Measurements from ENCODE around the gene PTPRT. TPM values are rescaled to one million over a fixed set of nuclear protein-coding genes. Genes with fewer than 3 reads are reported as not detected.

PTPRT gene
- total and polyA plus RNA-seq, 7 donors = under 0.01 to 0.09 (median 0.03) TPM; not detected in 1

- Histone ChIP-seq H3K27me3 (ENCODE audit: insufficient read depth in 3 of 3, low read length in 2 of 3) (no peaks in the 10 kb centered on the region), H3K27ac (no peak overlapping the region), H3K4me1 (no peaks in the 10 kb centered on the region), H3K36me3 (ENCODE audit: insufficient read depth in 1 of 2, low read depth in 1 of 2) (no peaks in the 10 kb centered on the region), H3K4me3 (no peak overlapping the region), H3K9me3 (no peaks in the 10 kb centered on the region)
- ATAC-seq = no peak
- TF ChIP-seq, protein P1, sequence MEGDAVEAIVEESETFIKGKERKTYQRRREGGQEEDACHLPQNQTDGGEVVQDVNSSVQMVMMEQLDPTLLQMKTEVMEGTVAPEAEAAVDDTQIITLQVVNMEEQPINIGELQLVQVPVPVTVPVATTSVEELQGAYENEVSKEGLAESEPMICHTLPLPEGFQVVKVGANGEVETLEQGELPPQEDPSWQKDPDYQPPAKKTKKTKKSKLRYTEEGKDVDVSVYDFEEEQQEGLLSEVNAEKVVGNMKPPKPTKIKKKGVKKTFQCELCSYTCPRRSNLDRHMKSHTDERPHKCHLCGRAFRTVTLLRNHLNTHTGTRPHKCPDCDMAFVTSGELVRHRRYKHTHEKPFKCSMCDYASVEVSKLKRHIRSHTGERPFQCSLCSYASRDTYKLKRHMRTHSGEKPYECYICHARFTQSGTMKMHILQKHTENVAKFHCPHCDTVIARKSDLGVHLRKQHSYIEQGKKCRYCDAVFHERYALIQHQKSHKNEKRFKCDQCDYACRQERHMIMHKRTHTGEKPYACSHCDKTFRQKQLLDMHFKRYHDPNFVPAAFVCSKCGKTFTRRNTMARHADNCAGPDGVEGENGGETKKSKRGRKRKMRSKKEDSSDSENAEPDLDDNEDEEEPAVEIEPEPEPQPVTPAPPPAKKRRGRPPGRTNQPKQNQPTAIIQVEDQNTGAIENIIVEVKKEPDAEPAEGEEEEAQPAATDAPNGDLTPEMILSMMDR (IDR thresholded peaks at IDR 0.05) = no peak
- WGBS, 3 donors = 76 to 93% (median 78%) methylated on average over 1 of the region's 1 CpG
- DNase-seq = no peak
- intact Hi-C loops (cut with DNase I) = no loop called here
These were observed 131.6 kb downstream of the PTPRT start for GRCh38 chr20:43058077-43058476.

DNA sequence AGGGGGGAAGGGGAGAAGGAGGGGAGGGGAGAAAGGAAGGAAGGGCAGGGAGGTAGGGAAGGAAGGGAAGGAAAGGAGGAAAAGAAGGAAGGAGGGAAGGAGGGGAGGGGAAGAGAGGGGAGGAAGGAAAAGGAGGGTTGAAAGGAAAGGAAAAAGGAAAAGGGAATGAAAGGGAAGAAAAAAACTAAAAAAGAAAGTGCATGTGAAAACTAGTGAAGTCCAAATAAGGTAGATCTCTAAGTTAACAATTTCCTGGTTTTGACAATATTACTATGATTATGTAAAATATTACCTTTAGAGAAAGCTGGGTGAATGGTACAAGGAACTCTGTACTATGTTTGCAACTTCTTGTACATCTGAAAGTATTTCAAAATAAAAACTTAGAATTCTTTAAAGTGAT lies 132.4 kb downstream of the PTPRT start:
- Histone ChIP-seq H3K27me3 (ENCODE audit: insufficient read depth in 3 of 3, low read length in 2 of 3) (no peaks in the 10 kb centered on the region), H3K27ac (no peak overlapping the region), H3K9me3 (no peaks in the 10 kb centered on the region), H3K4me3 (no peak overlapping the region), H3K4me1 (no peaks in the 10 kb centered on the region), H3K36me3 (ENCODE audit: insufficient read depth in 1 of 2, low read depth in 1 of 2) (no peaks in the 10 kb centered on the region)
- ATAC-seq (no peak), DNase-seq (no peak)
- TF ChIP-seq, protein P1 (IDR thresholded peaks at IDR 0.05) = no peak
- intact Hi-C loops (cut with DNase I) = no loop called here

GRCh38 chr20:43055181-43055884 lies 134.4 kb downstream of the PTPRT start:
- Histone ChIP-seq H3K27me3 (ENCODE audit: insufficient read depth in 3 of 3, low read length in 2 of 3) (no peaks in the 10 kb centered on the region), H3K9me3 (no peaks in the 10 kb centered on the region), H3K4me3 (no peak overlapping the region), H3K36me3 (ENCODE audit: insufficient read depth in 1 of 2, low read depth in 1 of 2) (no peaks in the 10 kb centered on the region), H3K27ac (no peak overlapping the region), H3K4me1 (no peaks in the 10 kb centered on the region)
- TF ChIP-seq, protein P1 (IDR thresholded peaks at IDR 0.05) = no peak
- DNase-seq (no peak), ATAC-seq (no peak)
- intact Hi-C loops (cut with DNase I) = no loop called here
- WGBS, 3 donors = 44 to 45% (median 45%) methylated on average over 5 of the region's 5 CpGs

DNA sequence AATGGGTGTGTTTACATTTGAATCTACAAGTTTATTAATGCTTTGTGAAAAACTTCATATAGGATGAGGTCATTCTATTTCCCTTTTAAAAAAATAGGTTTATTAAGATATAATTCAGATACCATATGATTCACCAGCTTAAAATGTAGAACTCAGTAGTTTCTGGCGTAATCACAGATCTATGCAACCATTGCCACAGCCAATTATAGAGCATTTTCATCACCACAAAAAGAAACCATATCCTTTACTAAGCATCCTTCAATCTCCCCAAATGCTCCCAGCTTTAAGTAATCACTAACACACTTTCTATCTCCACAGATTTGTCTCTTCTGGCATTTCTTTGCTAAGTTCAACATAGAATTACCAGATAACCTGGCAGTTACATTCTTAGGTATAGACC lies 137.2 kb downstream of the PTPRT start:
- ATAC-seq = no peak
- Histone ChIP-seq H3K27me3 (ENCODE audit: insufficient read depth in 3 of 3, low read length in 2 of 3) (peaks cover 0 to 3% (median 0%) of the 10 kb centered on the region in 3 donors), H3K4me3 (no peak overlapping the region), H3K36me3 (ENCODE audit: insufficient read depth in 1 of 2, low read depth in 1 of 2) (no peaks in the 10 kb centered on the region), H3K27ac (no peak overlapping the region), H3K9me3 (no peaks in the 10 kb centered on the region), H3K4me1 (no peaks in the 10 kb centered on the region)
- intact Hi-C loops (cut with DNase I) = no loop called here
- TF ChIP-seq, protein P1 (IDR thresholded peaks at IDR 0.05) = no peak
- 26 to 71% (median 67%) methylated on average over 1 of the region's 1 CpG for WGBS, 3 donors
- no peak for DNase-seq

DNA sequence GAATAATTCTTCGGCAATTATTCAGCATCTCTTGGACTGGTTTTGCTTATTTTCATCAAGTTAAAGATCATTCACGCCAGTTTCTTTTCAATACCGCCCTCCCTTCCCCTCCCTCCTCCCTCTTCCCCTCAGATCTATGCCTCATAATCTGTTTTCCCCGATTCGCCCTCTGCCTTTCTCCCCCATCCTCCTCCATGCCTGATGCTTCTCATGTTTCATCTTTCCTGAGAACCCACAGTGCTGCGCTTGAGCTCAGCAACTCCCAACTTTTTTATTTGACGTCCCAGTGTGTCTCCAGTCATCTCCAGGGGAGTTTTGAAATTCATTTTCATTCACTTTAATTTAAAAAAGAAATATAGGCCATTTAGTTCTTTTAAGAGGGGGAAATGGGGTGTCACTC lies 142.7 kb downstream of the PTPRT start:
- intact Hi-C loops (cut with DNase I) = no loop called here
- WGBS, 3 donors = 28 to 29% (median 29%) methylated on average over 7 of the region's 7 CpGs
- TF ChIP-seq, protein P1 (IDR thresholded peaks at IDR 0.05) = no peak
- Histone ChIP-seq H3K9me3 (no peaks in the 10 kb centered on the region), H3K27me3 (ENCODE audit: insufficient read depth in 3 of 3, low read length in 2 of 3) (peaks cover 0 to 3% (median 1%) of the 10 kb centered on the region in 3 donors), H3K4me3 (no peak overlapping the region), H3K4me1 (no peaks in the 10 kb centered on the region), H3K36me3 (ENCODE audit: insufficient read depth in 1 of 2, low read depth in 1 of 2) (no peaks in the 10 kb centered on the region), H3K27ac (no peak overlapping the region)
- ATAC-seq (no peak), DNase-seq (no peak)
